T-helper 2 cell treated with Interferon-gamma antibody and Interleukin-4, amounts not matched to agents 100 ng/mL and 5 ng/mL, for 36 hours (primary cell): ENCODE results near the gene PITPNC1. TPM values are rescaled to one million over a fixed set of nuclear protein-coding genes. Genes with fewer than 3 reads are reported as not detected.
"Not testable (repeated sequence)": the region's sequence is repeated elsewhere in the genome, so short reads cannot be mapped to it uniquely, and the experiment has no call there.

Source experiments
- intact Hi-C: fragments of 100-400 bp; cut with micrococcal nuclease; formaldehyde crosslinking; loops from one replicate; pipeline ENCODE4 v1.15.1; 2023
- total RNA-seq: library from RNA; stranded (reverse); gene quantifications from 2 replicates; pipeline ENCODE4 v1.2.3, GENCODE V29; 2022

Gene PITPNC1
- total RNA-seq, 1 donor from 2014 or later: 24.7 TPM

GRCh38 chr17:67366193-67367157 is 10.6 kb upstream of the PITPNC1 start, which contains the start of gene PSMD12:
TSS of gene PSMD12 (minus strand) at chr17:67366577. CDS start at chr17:67366519, 58 bp downstream.
- intact Hi-C loops: loop anchor here (1.0 to 10.0 kb wide), 4 partner anchors 11 to 1148 kb away; partner anchors contain the start of genes HELZ, NOL11, PITPNC1 and PRKAR1A

GRCh38 chr17:67369676-67370075 is 7.4 kb upstream of the PITPNC1 start:
- intact Hi-C loops: loop anchor here (5.0 to 10.0 kb wide), 2 partner anchors 122 to 1145 kb away; partner anchors contain the start of genes HELZ and PRKAR1A

- intact Hi-C loops: no loop called here
Observed at GRCh38 chr17:67372751-67373150, 4.3 kb upstream of the PITPNC1 start.

DNA sequence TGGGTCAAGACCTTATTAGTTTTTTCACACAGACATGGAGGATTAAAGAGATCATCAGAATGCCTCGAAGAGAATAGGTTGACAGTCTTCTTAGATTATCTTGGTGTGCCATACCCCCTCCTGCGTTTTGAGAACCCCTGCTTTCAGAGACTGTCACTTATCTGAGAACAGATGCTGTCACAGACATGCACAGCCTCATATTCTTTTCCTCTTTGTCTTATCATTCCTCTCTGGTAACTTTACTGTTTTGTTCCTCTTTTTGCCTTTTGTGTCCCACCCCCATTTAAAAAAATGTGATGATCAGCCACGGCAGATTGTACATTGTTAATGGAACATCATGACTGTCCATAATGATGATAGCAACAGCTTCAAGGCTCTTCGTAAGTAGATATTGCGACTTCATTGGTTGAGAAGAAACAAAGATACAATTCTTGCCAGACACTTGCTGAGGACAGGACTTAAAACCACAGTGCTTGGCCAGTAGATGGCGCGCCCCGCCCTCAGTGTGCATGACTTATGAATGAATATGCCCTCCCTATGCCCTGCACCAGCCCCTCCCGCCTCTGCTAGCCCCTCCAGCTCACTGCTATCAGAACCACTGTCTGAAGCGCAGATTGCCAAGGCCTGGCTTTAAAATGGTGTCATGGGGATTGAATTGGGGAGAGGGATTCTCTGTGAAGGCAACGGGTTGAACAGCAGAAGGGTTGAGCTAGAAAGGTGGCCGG is 2.6 kb upstream of the PITPNC1 start:
- intact Hi-C loops: loop anchor here (1.0 to 5.0 kb wide), 5 partner anchors 229 to 1083 kb away; partner anchors contain the start of genes BPTF and WIPI1

DNA sequence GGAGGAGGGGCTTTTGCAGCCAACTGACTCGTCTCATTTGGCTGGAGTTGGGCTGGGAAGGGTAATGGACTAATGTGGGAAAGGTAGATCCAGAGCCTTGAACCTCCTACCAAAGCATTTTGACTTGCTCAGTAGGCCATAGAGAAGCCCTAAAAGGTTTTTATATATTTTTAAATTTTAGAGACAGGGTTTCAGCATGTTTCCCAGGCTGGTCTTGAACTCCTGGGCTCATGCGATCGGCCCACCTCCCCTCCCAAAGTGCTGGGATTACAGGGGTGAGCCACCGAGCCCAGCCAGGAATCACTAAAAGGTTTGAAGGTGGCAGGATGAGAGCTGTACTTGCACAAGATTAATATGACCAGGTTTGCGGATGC is 2.0 kb upstream of the PITPNC1 start:
- intact Hi-C loops: loop anchor here (5.0 kb wide), 2 partner anchors 452 to 1082 kb away; partner anchors contain the start of genes BPTF and WIPI1

DNA sequence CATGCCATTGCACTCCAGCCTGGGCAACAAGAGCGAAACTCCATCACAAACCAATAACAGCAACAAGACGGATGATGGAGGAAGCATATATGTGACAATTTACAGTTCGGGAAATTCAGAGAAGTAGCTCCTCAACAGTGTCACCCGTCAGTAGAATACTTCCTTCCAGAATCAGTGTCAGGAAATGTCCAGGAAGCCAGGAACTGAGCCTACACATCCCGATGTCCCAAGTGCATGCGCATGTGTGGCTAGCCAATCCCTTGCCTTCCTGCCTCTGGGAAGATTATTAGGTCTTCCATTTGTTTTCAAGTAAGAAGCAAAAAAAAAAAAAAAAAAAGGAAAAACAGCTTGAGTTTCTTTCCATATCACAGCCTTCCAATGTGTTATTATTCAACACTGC is 1.4 kb upstream of the PITPNC1 start:
- intact Hi-C loops: loop anchor here (2.0 to 5.0 kb wide), 4 partner anchors 17 to 1082 kb away; partner anchors contain the start of genes BPTF and WIPI1

DNA sequence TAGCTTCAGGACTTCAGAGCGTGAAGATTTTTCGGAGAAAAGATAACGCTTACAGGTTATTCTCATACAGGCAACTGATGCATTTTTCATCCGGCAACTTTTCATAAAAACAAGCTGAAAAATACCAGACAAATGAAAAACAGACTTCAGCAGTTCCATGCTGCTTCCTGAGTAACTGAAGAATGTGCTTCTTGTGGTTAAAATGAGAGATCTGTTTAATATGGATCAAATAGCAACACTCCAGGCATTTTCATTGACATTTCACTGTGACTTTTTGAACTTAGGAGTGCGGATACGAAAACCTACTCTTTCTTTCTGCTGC is 705 bp upstream of the PITPNC1 start:
- intact Hi-C loops: loop anchor here (2.0 to 5.0 kb wide), 4 partner anchors 18 to 1081 kb away; partner anchors contain the start of genes BPTF and WIPI1

DNA sequence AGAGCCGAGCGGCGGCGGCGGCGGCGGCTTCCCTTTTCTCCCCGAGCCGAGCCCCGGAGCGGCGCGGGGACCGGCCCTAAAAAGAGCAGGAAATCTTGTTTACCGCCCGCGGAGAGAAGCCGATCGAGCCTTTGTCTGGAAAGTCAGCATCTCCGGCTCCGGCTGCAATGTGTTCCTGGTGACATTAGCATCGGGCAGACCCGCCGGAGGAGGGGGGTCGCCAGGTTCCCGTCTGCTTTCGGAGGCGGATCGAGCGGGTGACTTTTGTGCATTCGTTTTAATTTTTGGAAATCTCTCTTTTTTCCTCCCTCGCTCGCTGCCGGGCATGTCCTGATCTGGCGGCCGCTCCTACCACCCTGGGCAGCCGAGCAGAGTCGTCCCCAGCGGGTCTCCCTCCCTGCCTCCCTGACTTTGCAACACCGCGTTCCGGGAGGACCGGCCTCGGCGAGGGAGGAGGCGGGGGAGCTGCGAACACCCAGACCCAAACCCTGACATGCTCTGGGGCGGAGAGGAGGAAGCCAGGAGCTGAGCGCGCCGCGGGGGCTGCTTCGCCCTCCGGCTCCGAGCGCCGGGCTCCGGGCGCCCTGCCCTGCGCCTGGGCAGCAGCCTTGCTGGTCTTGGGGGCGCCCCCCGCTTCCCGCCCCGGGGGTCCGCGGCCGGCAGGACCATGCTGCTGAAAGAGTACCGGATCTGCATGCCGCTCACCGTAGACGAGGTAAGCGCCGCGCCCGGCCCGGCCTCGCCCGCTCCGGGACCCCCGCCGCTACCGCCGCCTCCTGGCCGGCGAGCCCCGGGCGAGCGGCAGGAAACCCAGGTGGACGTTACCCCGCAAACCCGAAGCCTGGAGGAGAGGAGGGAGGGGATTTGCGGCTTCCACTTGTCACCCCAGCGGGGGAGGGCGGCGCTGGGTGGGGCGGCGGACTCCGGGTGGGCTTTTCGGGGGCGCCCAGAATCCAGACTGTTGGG is 690 bp downstream of the PITPNC1 start:
- intact Hi-C loops: loop anchor here (1.0 to 5.0 kb wide), 8 partner anchors 11 to 1080 kb away; partner anchors contain the start of genes BPTF, NOL11, PSMD12 and WIPI1

DNA sequence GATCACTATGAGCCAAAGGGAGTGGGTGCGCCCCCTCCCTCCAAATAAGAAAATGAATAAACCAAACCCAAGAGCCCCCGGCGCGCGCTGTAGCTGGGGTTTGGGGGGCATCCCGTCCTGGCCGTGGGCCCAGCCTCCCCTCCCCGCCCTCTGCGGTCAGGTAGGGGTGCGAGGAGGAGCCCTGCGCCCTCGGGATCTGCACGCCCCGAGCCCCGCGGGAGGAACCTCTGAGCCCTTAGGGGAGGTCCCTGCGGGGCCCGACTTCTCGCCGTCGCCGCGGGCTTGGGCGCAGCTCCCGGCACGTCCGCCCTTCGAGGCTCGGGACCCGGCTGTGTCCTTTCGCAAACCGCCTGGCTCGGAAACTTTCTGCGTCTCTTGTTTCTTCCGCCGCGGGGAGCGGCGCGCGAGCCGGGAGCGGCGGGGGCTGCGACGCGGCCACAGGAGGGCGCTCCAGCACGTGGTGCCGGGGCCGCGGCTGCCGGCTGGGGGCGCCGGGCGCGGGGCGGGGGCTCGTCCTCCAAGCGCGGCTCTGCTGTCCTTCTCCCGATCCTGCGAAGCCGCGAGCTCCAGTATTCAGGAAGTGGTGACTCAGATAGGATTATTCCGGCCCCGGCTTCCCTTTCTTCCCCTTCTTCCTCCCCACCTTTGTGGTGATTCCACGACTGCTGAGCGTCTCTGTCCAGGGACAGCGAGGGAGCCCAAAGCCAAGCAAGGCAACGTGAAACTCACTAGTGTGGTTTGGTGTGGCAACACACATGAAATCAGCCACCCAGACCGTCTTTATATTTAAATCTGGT is 1.6 kb downstream of the PITPNC1 start:
- intact Hi-C loops: loop anchor here (1.0 to 5.0 kb wide), 3 partner anchors 311 to 1079 kb away; partner anchors contain the start of genes BPTF and WIPI1

- intact Hi-C loops: loop anchor here (5.0 kb wide), 2 partner anchors 448 to 1078 kb away; partner anchors contain the start of genes BPTF and WIPI1
Observed at GRCh38 chr17:67379251-67379630, 2.2 kb downstream of the PITPNC1 start.

DNA sequence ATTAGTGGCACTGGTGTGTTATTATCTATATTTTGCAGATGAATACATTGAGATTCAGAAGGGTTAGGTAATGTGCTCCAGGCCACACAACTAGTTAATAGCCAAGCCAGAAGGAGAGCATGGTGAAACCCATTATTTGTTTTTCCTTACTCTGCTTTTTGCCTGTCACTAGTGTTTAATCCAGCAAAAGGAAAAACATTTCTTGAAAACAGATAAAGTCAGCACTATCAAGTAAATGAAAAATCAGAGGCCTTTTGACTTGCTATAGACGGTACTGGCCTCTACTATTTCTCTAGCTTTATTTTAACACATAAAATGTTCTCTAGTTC is 4.8 kb downstream of the PITPNC1 start:
- intact Hi-C loops: no loop called here

GRCh38 chr17:67385122-67385988 is 8.3 kb downstream of the PITPNC1 start:
- intact Hi-C loops: no loop called here

GRCh38 chr17:67386965-67387551 is 10.0 kb downstream of the PITPNC1 start:
- intact Hi-C loops: loop anchor here (1.0 kb wide), 1 partner anchor 88 kb away; no protein-coding TSS in a partner anchor

- intact Hi-C loops: not testable (repeated sequence)
Observed at GRCh38 chr17:67388536-67388935, 11.5 kb downstream of the PITPNC1 start.

- intact Hi-C loops: no loop called here
Observed at GRCh38 chr17:67388986-67389385, 11.9 kb downstream of the PITPNC1 start.

GRCh38 chr17:67390006-67390645 is 13.0 kb downstream of the PITPNC1 start:
- intact Hi-C loops: loop anchor here (2.0 kb wide), 1 partner anchor 45 kb away; no protein-coding TSS in a partner anchor

DNA sequence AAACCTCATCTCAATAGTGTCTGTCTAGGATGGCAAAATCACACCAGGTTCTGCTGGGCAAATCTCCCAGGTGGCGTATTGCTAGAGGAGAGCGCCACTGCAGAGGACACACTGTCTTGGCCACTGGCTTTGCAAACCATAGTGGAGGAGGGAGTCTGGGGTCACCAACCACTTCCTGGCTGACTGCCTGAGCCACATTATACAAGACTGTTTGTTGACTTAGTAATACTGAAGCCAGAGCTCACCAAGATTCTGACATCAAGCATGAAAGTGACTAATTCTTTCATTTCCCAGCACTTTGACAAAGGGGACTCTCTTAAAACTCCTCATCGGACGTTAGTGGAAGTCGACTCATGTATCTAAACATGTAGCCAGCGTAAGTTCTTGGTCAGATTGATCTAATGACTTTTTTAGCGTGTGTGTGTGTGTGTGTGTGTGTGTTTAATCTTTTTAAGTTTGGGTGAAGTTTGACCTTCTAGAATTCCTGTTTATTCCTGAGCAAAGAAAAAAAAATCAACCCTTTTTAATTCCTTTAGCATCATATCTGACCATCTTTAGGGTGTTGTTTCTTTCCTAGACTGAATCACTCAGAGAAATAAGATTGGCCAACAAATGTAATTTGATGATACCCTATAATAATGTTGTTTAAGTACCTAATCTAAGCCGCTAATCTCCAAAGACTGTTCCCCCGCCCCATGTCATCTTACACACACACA is 13.7 kb downstream of the PITPNC1 start:
- intact Hi-C loops: loop anchor here (2.0 kb wide), 1 partner anchor 44 kb away; no protein-coding TSS in a partner anchor
